ENCODE data around the gene FBF1. TPM values are rescaled to one million over a fixed set of nuclear protein-coding genes. Genes with fewer than 3 reads are reported as not detected.

The FBF1 gene
- total RNA-seq, 3 donors from 2014 or later (not counting 1 experiment from before 2014, with no cell fraction given): 24.9 to 34.0 (median 33.0) TPM

DNA sequence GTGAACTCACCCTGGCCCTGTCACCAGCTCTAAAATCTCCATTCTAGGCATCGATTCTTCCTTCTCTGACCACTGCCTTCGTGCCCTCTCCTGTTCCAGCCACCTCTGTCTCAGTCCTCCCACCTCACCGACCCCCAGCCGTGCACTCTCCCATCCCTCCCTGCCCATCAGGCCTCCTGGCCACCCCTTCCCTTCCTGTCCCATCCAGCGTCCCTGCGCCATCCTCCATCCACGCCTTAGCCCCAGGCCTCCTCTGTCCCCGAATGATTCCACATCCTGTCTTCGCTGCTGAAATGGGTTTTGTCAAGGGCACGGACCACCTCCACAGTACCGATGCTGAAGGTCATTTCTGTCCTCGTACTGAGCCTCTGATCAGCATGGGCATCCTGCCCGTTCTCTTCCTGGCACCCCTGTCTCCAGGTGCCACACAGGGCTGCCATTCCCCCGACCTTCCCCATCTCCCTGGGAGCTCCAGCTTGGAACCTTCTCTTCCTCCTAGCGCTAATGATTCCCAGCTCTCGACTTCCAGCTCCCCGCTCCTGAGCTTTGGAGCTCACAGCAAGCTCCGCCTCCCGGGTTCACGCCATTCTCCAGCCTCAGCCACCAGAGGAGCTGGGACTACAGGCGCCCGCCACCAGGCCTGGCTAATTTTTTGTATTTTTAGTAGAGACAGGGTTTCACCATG, 46.7 kb downstream of the FBF1 start:
- TF ChIP-seq, protein P1, sequence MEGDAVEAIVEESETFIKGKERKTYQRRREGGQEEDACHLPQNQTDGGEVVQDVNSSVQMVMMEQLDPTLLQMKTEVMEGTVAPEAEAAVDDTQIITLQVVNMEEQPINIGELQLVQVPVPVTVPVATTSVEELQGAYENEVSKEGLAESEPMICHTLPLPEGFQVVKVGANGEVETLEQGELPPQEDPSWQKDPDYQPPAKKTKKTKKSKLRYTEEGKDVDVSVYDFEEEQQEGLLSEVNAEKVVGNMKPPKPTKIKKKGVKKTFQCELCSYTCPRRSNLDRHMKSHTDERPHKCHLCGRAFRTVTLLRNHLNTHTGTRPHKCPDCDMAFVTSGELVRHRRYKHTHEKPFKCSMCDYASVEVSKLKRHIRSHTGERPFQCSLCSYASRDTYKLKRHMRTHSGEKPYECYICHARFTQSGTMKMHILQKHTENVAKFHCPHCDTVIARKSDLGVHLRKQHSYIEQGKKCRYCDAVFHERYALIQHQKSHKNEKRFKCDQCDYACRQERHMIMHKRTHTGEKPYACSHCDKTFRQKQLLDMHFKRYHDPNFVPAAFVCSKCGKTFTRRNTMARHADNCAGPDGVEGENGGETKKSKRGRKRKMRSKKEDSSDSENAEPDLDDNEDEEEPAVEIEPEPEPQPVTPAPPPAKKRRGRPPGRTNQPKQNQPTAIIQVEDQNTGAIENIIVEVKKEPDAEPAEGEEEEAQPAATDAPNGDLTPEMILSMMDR (IDR thresholded peaks at IDR 0.05): no peak
- Mint-ChIP-seq H3K9me3 (no peaks in the 10 kb centered on the region), H3K36me3 (no peaks in the 10 kb centered on the region), H3K4me3 (peak overlapping the region; percentile 45), H3K27me3 (ENCODE audit: low read depth in 2 of 2) (no peaks in the 10 kb centered on the region), H3K27ac (peak overlapping the region in 1 of 2 donors; percentile 78), H3K4me1 (peaks cover 23 to 26% of the 10 kb centered on the region in 2 donors)
- no peak for ATAC-seq
- Histone ChIP-seq H3K9me3 (ENCODE audit: control insufficient read depth, insufficient read depth, low read length) (no peaks in the 10 kb centered on the region), H3K36me3 (ENCODE audit: control insufficient read depth, insufficient read depth, low read length) (peaks cover 26% of the 10 kb centered on the region), H3K4me1 (ENCODE audit: control insufficient read depth, insufficient read depth, low read length) (peaks cover 24% of the 10 kb centered on the region), H3K27ac (ENCODE audit: low read length) (no peak overlapping the region), H3K27me3 (ENCODE audit: control insufficient read depth, insufficient read depth, low read length) (no peaks in the 10 kb centered on the region), H3K4me3 (ENCODE audit: low read length) (no peak overlapping the region)
- WGBS (ENCODE audit: insufficient coverage): 93% methylated on average over 22 of the region's 22 CpGs
- no peak for DNase-seq
- intact Hi-C loops (cut with micrococcal nuclease): no loop called here

DNA sequence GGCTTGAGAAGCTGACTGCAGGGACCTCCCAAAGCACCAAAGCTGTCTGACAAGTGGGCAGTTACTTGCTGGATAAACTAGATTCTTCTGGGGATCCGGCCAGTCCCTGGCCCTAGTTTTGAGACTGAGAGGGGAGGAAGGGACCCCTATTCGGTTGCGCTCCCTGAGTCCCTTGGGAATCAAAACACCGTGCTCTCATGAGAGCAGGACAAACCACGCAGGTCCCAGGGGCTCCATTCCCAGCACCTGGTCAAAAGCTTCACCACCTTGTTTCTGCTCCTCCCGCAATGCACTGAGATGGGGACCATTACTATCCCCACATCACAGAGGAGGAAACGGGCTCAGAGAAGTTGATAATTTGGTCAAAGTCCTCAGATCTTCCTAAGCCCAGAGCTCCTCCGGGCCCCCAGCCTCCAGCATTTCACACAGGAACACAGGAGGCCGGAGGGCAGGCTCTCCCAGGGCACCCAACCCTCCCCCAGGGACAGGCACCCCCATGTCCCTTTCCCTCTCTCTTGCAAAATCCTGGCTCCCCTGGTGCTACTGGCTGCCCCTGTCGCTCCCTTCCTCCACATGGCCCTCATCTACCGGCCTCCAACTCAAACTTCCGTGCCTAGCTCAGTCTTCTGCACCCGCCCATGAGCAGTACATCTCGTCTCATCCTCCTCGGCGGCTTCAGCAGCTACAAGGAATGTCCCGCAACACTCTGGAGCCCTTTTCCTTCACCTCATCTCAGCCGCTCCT, 47.4 kb downstream of the FBF1 start:
- H3K36me3 Mint-ChIP-seq: no peaks in the 10 kb centered on the region
- intact Hi-C loops (cut with micrococcal nuclease): no loop called here
- ATAC-seq (no peak), DNase-seq (no peak)
- H3K27ac ChIP-seq (ENCODE audit: low read length): no peak overlapping the region
- H3K4me1 ChIP-seq (ENCODE audit: control insufficient read depth, insufficient read depth, low read length): peaks cover 24% of the 10 kb centered on the region
- peaks cover 19% of the 10 kb centered on the region for H3K36me3 ChIP-seq (ENCODE audit: control insufficient read depth, insufficient read depth, low read length)
- H3K9me3 Mint-ChIP-seq: no peaks in the 10 kb centered on the region
- TF ChIP-seq, protein P1 (IDR thresholded peaks at IDR 0.05): no peak
- H3K27ac Mint-ChIP-seq: peak overlapping the region in 1 of 2 donors; percentile 78
- no peaks in the 10 kb centered on the region for H3K9me3 ChIP-seq (ENCODE audit: control insufficient read depth, insufficient read depth, low read length)
- 93% methylated on average over 18 of the region's 18 CpGs for WGBS (ENCODE audit: insufficient coverage)
- no peaks in the 10 kb centered on the region for H3K27me3 ChIP-seq (ENCODE audit: control insufficient read depth, insufficient read depth, low read length)
- peaks cover 23 to 26% of the 10 kb centered on the region in 2 donors for H3K4me1 Mint-ChIP-seq
- no peak overlapping the region for H3K4me3 ChIP-seq (ENCODE audit: low read length)
- H3K27me3 Mint-ChIP-seq (ENCODE audit: low read depth in 2 of 2): no peaks in the 10 kb centered on the region
- H3K4me3 Mint-ChIP-seq: peak overlapping the region; percentile 45

DNA sequence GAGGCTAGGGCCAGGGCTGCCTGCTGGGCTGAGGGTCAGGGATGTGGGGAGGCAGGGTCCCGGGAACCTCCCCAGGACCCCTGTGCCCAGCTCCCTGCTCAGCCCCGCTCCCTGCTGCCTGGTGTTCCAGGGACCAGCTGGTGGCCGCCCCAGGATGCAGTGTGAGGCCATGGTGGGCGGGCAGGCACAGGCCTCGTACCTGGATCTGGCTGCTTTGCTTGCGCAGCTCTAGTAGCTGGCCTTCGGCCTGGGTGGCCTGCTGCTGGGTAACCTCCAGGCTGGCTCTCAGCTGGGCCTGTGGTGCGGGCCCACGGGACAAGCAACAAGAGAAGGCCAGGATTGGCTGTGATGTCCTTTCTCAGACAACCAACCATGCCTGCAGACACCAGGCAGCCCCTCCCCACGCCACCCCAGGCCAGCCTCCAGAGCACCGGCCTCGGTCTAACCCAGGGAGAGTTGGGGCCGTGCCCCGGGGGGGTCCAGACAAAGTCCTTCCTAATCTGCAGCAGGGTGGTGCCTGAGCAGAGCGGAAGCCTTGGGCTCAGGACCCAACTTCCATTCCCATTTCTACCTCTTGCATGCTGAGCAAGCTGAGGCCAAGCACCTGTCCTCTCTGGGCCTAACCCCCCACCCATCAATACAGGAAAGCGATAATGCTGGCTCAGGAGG, 48.2 kb downstream of the FBF1 start:
- ATAC-seq (no peak), DNase-seq (no peak)
- TF ChIP-seq, protein P1 (IDR thresholded peaks at IDR 0.05): no peak
- Histone ChIP-seq H3K36me3 (ENCODE audit: control insufficient read depth, insufficient read depth, low read length) (peaks cover 16% of the 10 kb centered on the region), H3K4me1 (ENCODE audit: control insufficient read depth, insufficient read depth, low read length) (peaks cover 24% of the 10 kb centered on the region), H3K27me3 (ENCODE audit: control insufficient read depth, insufficient read depth, low read length) (no peaks in the 10 kb centered on the region), H3K4me3 (ENCODE audit: low read length) (no peak overlapping the region), H3K9me3 (ENCODE audit: control insufficient read depth, insufficient read depth, low read length) (no peaks in the 10 kb centered on the region), H3K27ac (ENCODE audit: low read length) (no peak overlapping the region)
- H3K9me3 Mint-ChIP-seq: no peaks in the 10 kb centered on the region
- intact Hi-C loops (cut with micrococcal nuclease): no loop called here
- H3K4me3 Mint-ChIP-seq: peak overlapping the region; percentile 21
- H3K27me3 Mint-ChIP-seq (ENCODE audit: low read depth in 2 of 2): no peaks in the 10 kb centered on the region
- no peak overlapping the region for H3K27ac Mint-ChIP-seq
- peaks cover 23 to 26% of the 10 kb centered on the region in 2 donors for H3K4me1 Mint-ChIP-seq
- 93% methylated on average over 16 of the region's 16 CpGs for WGBS (ENCODE audit: insufficient coverage)
- no peaks in the 10 kb centered on the region for H3K36me3 Mint-ChIP-seq
